ENCODE measurements around the gene SCUBE1.

The SCUBE1 gene

GRCh38 chr22:43233529-43233928, 109.6 kb downstream of the SCUBE1 start:
- DNase-seq: no peak

- DNase-seq: no peak
Observed at GRCh38 chr22:43232445-43232844, 110.7 kb downstream of the SCUBE1 start.

- no peak for DNase-seq
Observed at GRCh38 chr22:43231724-43232034, 111.5 kb downstream of the SCUBE1 start.

- DNase-seq: peak; percentile 75
Observed at GRCh38 chr22:43230971-43231723, 112.0 kb downstream of the SCUBE1 start.

GRCh38 chr22:43230571-43230970, 112.6 kb downstream of the SCUBE1 start:
- no peak for DNase-seq

GRCh38 chr22:43228863-43229262, 114.3 kb downstream of the SCUBE1 start:
- no peak for DNase-seq

GRCh38 chr22:43228330-43228729, 114.8 kb downstream of the SCUBE1 start:
- peak; percentile 18 for DNase-seq

GRCh38 chr22:43227239-43227630, 115.9 kb downstream of the SCUBE1 start:
- no peak for DNase-seq

- no peak for DNase-seq
Observed at GRCh38 chr22:43226377-43227238, 116.6 kb downstream of the SCUBE1 start.

- DNase-seq: no peak
Observed at GRCh38 chr22:43225609-43226008, 117.6 kb downstream of the SCUBE1 start.

GRCh38 chr22:43222987-43223386, 120.2 kb downstream of the SCUBE1 start:
- no peak for DNase-seq

GRCh38 chr22:43222262-43222661, 120.9 kb downstream of the SCUBE1 start:
- no peak for DNase-seq

GRCh38 chr22:43220625-43221380, 122.4 kb downstream of the SCUBE1 start:
- DNase-seq: no peak

GRCh38 chr22:43218786-43219185, 124.4 kb downstream of the SCUBE1 start:
- no peak for DNase-seq

GRCh38 chr22:43217285-43218030, 125.7 kb downstream of the SCUBE1 start:
- no peak for DNase-seq

- no peak for DNase-seq
Observed at GRCh38 chr22:43216738-43217137, 126.4 kb downstream of the SCUBE1 start.

GRCh38 chr22:43213962-43214361, 129.2 kb downstream of the SCUBE1 start:
- no peak for DNase-seq

GRCh38 chr22:43213051-43213450, 130.1 kb downstream of the SCUBE1 start:
- no peak for DNase-seq

- no peak for DNase-seq
Observed at GRCh38 chr22:43212434-43212952, 130.7 kb downstream of the SCUBE1 start.

- DNase-seq: no peak
Observed at GRCh38 chr22:43211941-43212433, 131.2 kb downstream of the SCUBE1 start.

- DNase-seq: no peak
Observed at GRCh38 chr22:43210631-43211515, 132.3 kb downstream of the SCUBE1 start.

Measured in activated CD4-positive, alpha-beta T cell treated with anti-CD3 and anti-CD28 coated beads, Interleukin-10, Interleukin-2, amounts not matched to agents 100 ng/mL and 50 ng/mL, durations not matched to agents 16 hours and 8 hours (primary cell).